ENCODE results near the gene RTKN. TPM values are rescaled to one million over a fixed set of nuclear protein-coding genes. Genes with fewer than 3 reads are reported as not detected.

The RTKN gene
- total and polyA plus RNA-seq, 9 of the 15 experiments (the other 6 are each of a cell fraction or from before 2014, with no cell fraction given), result 0.14 to 6.9 (median 3.6) TPM

GRCh38 chr2:74462054-74462785 is 20.5 kb upstream of the RTKN start:
- no peaks in the 10 kb centered on the region for H3K9me1 ChIP-seq (ENCODE audit: control insufficient read depth, insufficient read depth, low read length)
- no peak overlapping the region for H2AFZ ChIP-seq (ENCODE audit: low read depth, low read length)
- ATAC-seq, result no peak
- WGBS (ENCODE audit: insufficient coverage, low coverage, missing lambda C conversion rate), result 96% methylated on average over 18 of the region's 20 CpGs
- peaks cover 5 to 49% of the 10 kb centered on the region in 2 experiments; a peak in 4 of 5 replicates for H3K4me1 ChIP-seq (replicated peaks in 1 of 2; ENCODE audit: control insufficient read depth in 2 of 2, insufficient read depth in 2 of 2, low read length in 2 of 2)
- DNase-seq (ENCODE audit: extremely low read depth in 1 of 4, low spot score in 3 of 4), result no peak
- POLR2A ChIA-PET, result interaction anchor here (0.6 to 1.0 kb wide), 5 partner anchors 9 to 342 kb away, joined by 3 to 6 read pairs (median 3); no protein-coding TSS in a partner anchor
- H3K9ac ChIP-seq (ENCODE audit: insufficient read depth in 1 of 2, low read depth in 2 of 2, low read length in 2 of 2), result no peak overlapping the region
- BruUV-seq (replicated peaks), result no TSS peak
- in situ Hi-C loops (cut with MboI) (no loop called here), intact Hi-C loops (cut with micrococcal nuclease) (no loop called here)
- CTCF ChIA-PET (ENCODE audit: low intra/inter-chr PET ratio), result no interaction called here
- H3K27me3 ChIP-seq (ENCODE audit: control insufficient read depth in 2 of 2, insufficient read depth in 2 of 2, low read length in 2 of 2), result no peaks in the 10 kb centered on the region
- H3K4me2 ChIP-seq (ENCODE audit: insufficient read depth, low read length), result no peak overlapping the region
- H3K79me2 ChIP-seq (ENCODE audit: control insufficient read depth, insufficient read depth, low read length), result peaks cover 21% of the 10 kb centered on the region
- no peaks in the 10 kb centered on the region; the same call in 1 of the 2 replicates for H4K20me1 ChIP-seq (replicated peaks; ENCODE audit: control insufficient read depth, insufficient read depth, low read length)
- no peak overlapping the region for H3K4me3 ChIP-seq
- no peak overlapping the region for H3K27ac ChIP-seq (ENCODE audit: extremely low read depth, low read depth, low read length)
- no peak for FAIRE-seq
- H3K36me3 ChIP-seq (ENCODE audit: control insufficient read depth, insufficient read depth, low read length), result peaks cover 25% of the 10 kb centered on the region
- no peaks in the 10 kb centered on the region for H3K9me3 ChIP-seq (replicated peaks; ENCODE audit: control insufficient read depth, insufficient read depth, low read depth, low read length)
- TF ChIP-seq POLR2G (IDR thresholded peaks at IDR 0.05; ENCODE audit: low read depth, low read length) (peak; percentile 3; the same call in 1 of the 2 replicates), MYBL2 (IDR thresholded peaks at IDR 0.05; ENCODE audit: low read depth) (no peak), MYBL2 (CRISPR knock-in tag; IDR thresholded peaks at IDR 0.05; ENCODE audit: borderline replicate concordance) (no peak), TBL1XR1 (IDR thresholded peaks at IDR 0.05; ENCODE audit: low read length in 2 of 2) (no peak), RBFOX2 (IDR thresholded peaks at IDR 0.05; ENCODE audit: low read depth, low read length) (peak; percentile 17), ILF3 (IDR thresholded peaks at IDR 0.05; ENCODE audit: borderline replicate concordance) (no peak), ZNF12 (CRISPR knock-in tag; IDR thresholded peaks at IDR 0.05) (no peak), KDM5B (IDR thresholded peaks at IDR 0.05; ENCODE audit: insufficient replicate concordance, low read depth, low read length) (no peak), POU5F1 (IDR thresholded peaks at IDR 0.05; ENCODE audit: borderline replicate concordance, low read depth, low read length, partially characterized antibody) (no peak)
- TF ChIP-seq, protein P1, sequence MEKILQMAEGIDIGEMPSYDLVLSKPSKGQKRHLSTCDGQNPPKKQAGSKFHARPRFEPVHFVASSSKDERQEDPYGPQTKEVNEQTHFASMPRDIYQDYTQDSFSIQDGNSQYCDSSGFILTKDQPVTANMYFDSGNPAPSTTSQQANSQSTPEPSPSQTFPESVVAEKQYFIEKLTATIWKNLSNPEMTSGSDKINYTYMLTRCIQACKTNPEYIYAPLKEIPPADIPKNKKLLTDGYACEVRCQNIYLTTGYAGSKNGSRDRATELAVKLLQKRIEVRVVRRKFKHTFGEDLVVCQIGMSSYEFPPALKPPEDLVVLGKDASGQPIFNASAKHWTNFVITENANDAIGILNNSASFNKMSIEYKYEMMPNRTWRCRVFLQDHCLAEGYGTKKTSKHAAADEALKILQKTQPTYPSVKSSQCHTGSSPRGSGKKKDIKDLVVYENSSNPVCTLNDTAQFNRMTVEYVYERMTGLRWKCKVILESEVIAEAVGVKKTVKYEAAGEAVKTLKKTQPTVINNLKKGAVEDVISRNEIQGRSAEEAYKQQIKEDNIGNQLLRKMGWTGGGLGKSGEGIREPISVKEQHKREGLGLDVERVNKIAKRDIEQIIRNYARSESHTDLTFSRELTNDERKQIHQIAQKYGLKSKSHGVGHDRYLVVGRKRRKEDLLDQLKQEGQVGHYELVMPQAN (IDR thresholded peaks at IDR 0.05; ENCODE audit: borderline replicate concordance), result no peak
- TF ChIP-seq, protein P2, sequence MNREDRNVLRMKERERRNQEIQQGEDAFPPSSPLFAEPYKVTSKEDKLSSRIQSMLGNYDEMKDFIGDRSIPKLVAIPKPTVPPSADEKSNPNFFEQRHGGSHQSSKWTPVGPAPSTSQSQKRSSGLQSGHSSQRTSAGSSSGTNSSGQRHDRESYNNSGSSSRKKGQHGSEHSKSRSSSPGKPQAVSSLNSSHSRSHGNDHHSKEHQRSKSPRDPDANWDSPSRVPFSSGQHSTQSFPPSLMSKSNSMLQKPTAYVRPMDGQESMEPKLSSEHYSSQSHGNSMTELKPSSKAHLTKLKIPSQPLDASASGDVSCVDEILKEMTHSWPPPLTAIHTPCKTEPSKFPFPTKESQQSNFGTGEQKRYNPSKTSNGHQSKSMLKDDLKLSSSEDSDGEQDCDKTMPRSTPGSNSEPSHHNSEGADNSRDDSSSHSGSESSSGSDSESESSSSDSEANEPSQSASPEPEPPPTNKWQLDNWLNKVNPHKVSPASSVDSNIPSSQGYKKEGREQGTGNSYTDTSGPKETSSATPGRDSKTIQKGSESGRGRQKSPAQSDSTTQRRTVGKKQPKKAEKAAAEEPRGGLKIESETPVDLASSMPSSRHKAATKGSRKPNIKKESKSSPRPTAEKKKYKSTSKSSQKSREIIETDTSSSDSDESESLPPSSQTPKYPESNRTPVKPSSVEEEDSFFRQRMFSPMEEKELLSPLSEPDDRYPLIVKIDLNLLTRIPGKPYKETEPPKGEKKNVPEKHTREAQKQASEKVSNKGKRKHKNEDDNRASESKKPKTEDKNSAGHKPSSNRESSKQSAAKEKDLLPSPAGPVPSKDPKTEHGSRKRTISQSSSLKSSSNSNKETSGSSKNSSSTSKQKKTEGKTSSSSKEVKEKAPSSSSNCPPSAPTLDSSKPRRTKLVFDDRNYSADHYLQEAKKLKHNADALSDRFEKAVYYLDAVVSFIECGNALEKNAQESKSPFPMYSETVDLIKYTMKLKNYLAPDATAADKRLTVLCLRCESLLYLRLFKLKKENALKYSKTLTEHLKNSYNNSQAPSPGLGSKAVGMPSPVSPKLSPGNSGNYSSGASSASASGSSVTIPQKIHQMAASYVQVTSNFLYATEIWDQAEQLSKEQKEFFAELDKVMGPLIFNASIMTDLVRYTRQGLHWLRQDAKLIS (CRISPR knock-in tag; IDR thresholded peaks at IDR 0.05), result no peak

All from K562 (cell line).